ENCODE results near the gene PTPRE. TPM values are rescaled to one million over a fixed set of nuclear protein-coding genes. Genes with fewer than 3 reads are reported as not detected.

Gene PTPRE
- total RNA-seq, 1 donor from 2014 or later: 1.2 TPM

GRCh38 chr10:128036746-128037543 is 130.0 kb downstream of the PTPRE start:
- H3K27me3 Mint-ChIP-seq (ENCODE audit: unreplicated experiment): peaks cover 3% of the 10 kb centered on the region
- TF ChIP-seq CTCF (IDR thresholded peaks at IDR 0.05): no peak
- H3K4me3 Mint-ChIP-seq (ENCODE audit: unreplicated experiment): no peak overlapping the region
- no peak for DNase-seq (ENCODE audit: extremely low spot score, unreplicated experiment)
- no peaks in the 10 kb centered on the region for H3K36me3 Mint-ChIP-seq (ENCODE audit: unreplicated experiment)
- H3K4me1 Mint-ChIP-seq (ENCODE audit: unreplicated experiment): no peaks in the 10 kb centered on the region
- H3K27ac Mint-ChIP-seq (ENCODE audit: unreplicated experiment): no peak overlapping the region
- no peaks in the 10 kb centered on the region for H3K9me3 Mint-ChIP-seq (ENCODE audit: unreplicated experiment)

- H3K4me1 Mint-ChIP-seq (ENCODE audit: unreplicated experiment): no peaks in the 10 kb centered on the region
- no peak for DNase-seq (ENCODE audit: extremely low spot score, unreplicated experiment)
- H3K36me3 Mint-ChIP-seq (ENCODE audit: unreplicated experiment): no peaks in the 10 kb centered on the region
- H3K4me3 Mint-ChIP-seq (ENCODE audit: unreplicated experiment): no peak overlapping the region
- no peaks in the 10 kb centered on the region for H3K9me3 Mint-ChIP-seq (ENCODE audit: unreplicated experiment)
- H3K27me3 Mint-ChIP-seq (ENCODE audit: unreplicated experiment): peaks cover 3% of the 10 kb centered on the region
- H3K27ac Mint-ChIP-seq (ENCODE audit: unreplicated experiment): no peak overlapping the region
- no peak for TF ChIP-seq CTCF (IDR thresholded peaks at IDR 0.05)
Observed at GRCh38 chr10:128040096-128040495, 133.2 kb downstream of the PTPRE start.

- no peaks in the 10 kb centered on the region for H3K9me3 Mint-ChIP-seq (ENCODE audit: unreplicated experiment)
- DNase-seq (ENCODE audit: extremely low spot score, unreplicated experiment): no peak
- peaks cover 3% of the 10 kb centered on the region for H3K27me3 Mint-ChIP-seq (ENCODE audit: unreplicated experiment)
- no peak overlapping the region for H3K27ac Mint-ChIP-seq (ENCODE audit: unreplicated experiment)
- H3K4me1 Mint-ChIP-seq (ENCODE audit: unreplicated experiment): no peaks in the 10 kb centered on the region
- H3K4me3 Mint-ChIP-seq (ENCODE audit: unreplicated experiment): no peak overlapping the region
- TF ChIP-seq CTCF (IDR thresholded peaks at IDR 0.05): no peak
- H3K36me3 Mint-ChIP-seq (ENCODE audit: unreplicated experiment): no peaks in the 10 kb centered on the region
Observed at GRCh38 chr10:128040681-128041080, 133.8 kb downstream of the PTPRE start.

GRCh38 chr10:128042131-128042610 is 135.3 kb downstream of the PTPRE start:
- DNase-seq (ENCODE audit: extremely low spot score, unreplicated experiment): no peak
- TF ChIP-seq CTCF (IDR thresholded peaks at IDR 0.05): no peak
- no peaks in the 10 kb centered on the region for H3K4me1 Mint-ChIP-seq (ENCODE audit: unreplicated experiment)
- no peak overlapping the region for H3K4me3 Mint-ChIP-seq (ENCODE audit: unreplicated experiment)
- H3K27me3 Mint-ChIP-seq (ENCODE audit: unreplicated experiment): peaks cover 3% of the 10 kb centered on the region
- no peaks in the 10 kb centered on the region for H3K36me3 Mint-ChIP-seq (ENCODE audit: unreplicated experiment)
- H3K9me3 Mint-ChIP-seq (ENCODE audit: unreplicated experiment): no peaks in the 10 kb centered on the region
- H3K27ac Mint-ChIP-seq (ENCODE audit: unreplicated experiment): no peak overlapping the region

- Mint-ChIP-seq H3K27me3 (ENCODE audit: unreplicated experiment) (peaks cover 3% of the 10 kb centered on the region), H3K4me3 (ENCODE audit: unreplicated experiment) (no peak overlapping the region), H3K4me1 (ENCODE audit: unreplicated experiment) (no peaks in the 10 kb centered on the region), H3K9me3 (ENCODE audit: unreplicated experiment) (no peaks in the 10 kb centered on the region), H3K36me3 (ENCODE audit: unreplicated experiment) (no peaks in the 10 kb centered on the region), H3K27ac (ENCODE audit: unreplicated experiment) (no peak overlapping the region)
- DNase-seq (ENCODE audit: extremely low spot score, unreplicated experiment): no peak
- no peak for TF ChIP-seq CTCF (IDR thresholded peaks at IDR 0.05)
Observed at GRCh38 chr10:128043259-128044045, 136.5 kb downstream of the PTPRE start.

Data from osteocyte (in vitro differentiated cells).